WTC11 (cell line): ENCODE data around the gene TMEM196. TPM values are rescaled to one million over a fixed set of nuclear protein-coding genes. Genes with fewer than 3 reads are reported as not detected.

Experiments used
- ATAC-seq: fragments of 200-7000 bp; cut with Tn5 transposase; 2 replicates; pipeline ENCODE4 v1.10.0; 2021; ENCODE audit warnings: mild to moderate bottlenecking, moderate library complexity
- CTCF ChIA-PET: fragments of 300-600 bp; sonication (Branson Sonifier 250); formaldehyde crosslinking; loops from one replicate; lab custom pipeline; 2021; ENCODE audit warnings: antibody characterized with exemption; lab: Charles Lee
- POLR2A ChIA-PET: fragments of 350-600 bp; sonication (Branson Sonifier 250); formaldehyde crosslinking; loops from one replicate; lab custom pipeline; 2021; ENCODE audit warnings: antibody characterized with exemption; lab: Charles Lee
- DNase-seq: peaks from one replicate; pipeline ENCODE4 v3.0.0; 2021; ENCODE audit warnings: low spot score
- H3K27ac Mint-ChIP-seq: 2 replicates; pipeline ENCODE4 v1.8.0; 2021; ENCODE audit warnings: mixed read lengths
- H3K27me3 Mint-ChIP-seq: 2 replicates; pipeline ENCODE4 v1.8.0; 2021; ENCODE audit warnings: low read depth, mild to moderate bottlenecking, moderate library complexity, mixed read lengths
- H3K36me3 Mint-ChIP-seq: 2 replicates; pipeline ENCODE4 v1.8.0; 2021; ENCODE audit warnings: mixed read lengths
- H3K4me1 Mint-ChIP-seq: 2 replicates; pipeline ENCODE4 v1.8.0; 2022; ENCODE audit warnings: mixed read lengths
- H3K4me3 Mint-ChIP-seq: 2 replicates; pipeline ENCODE4 v1.8.0; 2021; ENCODE audit warnings: mild to moderate bottlenecking, moderate library complexity, mixed read lengths
- H3K9me3 Mint-ChIP-seq: 2 replicates; pipeline ENCODE4 v1.8.0; 2021; ENCODE audit warnings: mixed read lengths
- CDX4 ChIP-seq: fragments of 250-450 bp; sonication (Bioruptor Pico); IDR thresholded peaks from 2 replicates; pipeline ENCODE4 v1.9.0; 2021; ENCODE audit warnings: moderate library complexity, mild to moderate bottlenecking, inconsistent platforms, borderline replicate concordance
- CREB1 ChIP-seq: sonication (generic); formaldehyde crosslinking; IDR thresholded peaks from 2 replicates; pipeline ENCODE4 v1.8.0; 2023; ENCODE audit warnings: mild to moderate bottlenecking, missing genetic modification reagents
- E2F1 ChIP-seq: sonication (generic); formaldehyde crosslinking; IDR thresholded peaks from 2 replicates; pipeline ENCODE4 v1.8.0; 2022; ENCODE audit warnings: mild to moderate bottlenecking, missing genetic modification reagents
- ETV6 ChIP-seq: sonication (generic); formaldehyde crosslinking; IDR thresholded peaks from 2 replicates; pipeline ENCODE4 v1.8.1; 2022; ENCODE audit warnings: mild to moderate bottlenecking, missing genetic modification reagents
- FOXP4 ChIP-seq: sonication (generic); formaldehyde crosslinking; IDR thresholded peaks from 2 replicates; pipeline ENCODE4 v1.8.0; 2022; ENCODE audit warnings: mild to moderate bottlenecking, missing genetic modification reagents
- GABPB1 ChIP-seq: sonication (generic); formaldehyde crosslinking; IDR thresholded peaks from 2 replicates; pipeline ENCODE4 v1.8.1; 2023; ENCODE audit warnings: mild to moderate bottlenecking, missing genetic modification reagents
- GRHL2 ChIP-seq: fragments of 250-450 bp; sonication (Bioruptor Pico); IDR thresholded peaks from 2 replicates; pipeline ENCODE4 v1.8.0; 2022; ENCODE audit warnings: mild to moderate bottlenecking, moderate library complexity; ENCODE audit not compliant: insufficient replicate concordance, severe bottlenecking
- MXD4 ChIP-seq: fragments of 250-450 bp; sonication (Bioruptor Pico); IDR thresholded peaks from 2 replicates; pipeline ENCODE4 v1.8.0; 2021; ENCODE audit warnings: mild to moderate bottlenecking, moderate library complexity, borderline replicate concordance
- NFATC4 ChIP-seq: fragments of 250-450 bp; sonication (Bioruptor Pico); IDR thresholded peaks from 2 replicates; pipeline ENCODE4 v1.9.0; 2021; ENCODE audit warnings: mild to moderate bottlenecking
- NFYB ChIP-seq: sonication (generic); formaldehyde crosslinking; conservative IDR thresholded peaks from 2 replicates; pipeline ENCODE4 v1.8.0; 2022; ENCODE audit warnings: low read depth, missing genetic modification reagents
- SOX15 ChIP-seq: fragments of 250-450 bp; sonication (Bioruptor Pico); IDR thresholded peaks from 2 replicates; pipeline ENCODE4 v1.9.0; 2021; ENCODE audit warnings: mild to moderate bottlenecking
- TEAD1 ChIP-seq: sonication (generic); formaldehyde crosslinking; IDR thresholded peaks from 2 replicates; pipeline ENCODE4 v1.8.0; 2022; ENCODE audit warnings: mild to moderate bottlenecking, missing genetic modification reagents
- TEAD4 ChIP-seq: sonication (generic); formaldehyde crosslinking; IDR thresholded peaks from 2 replicates; pipeline ENCODE4 v1.8.0; 2022; ENCODE audit warnings: mild to moderate bottlenecking, missing genetic modification reagents
- ZMAT4 ChIP-seq: fragments of 250-450 bp; sonication (Bioruptor Pico); IDR thresholded peaks from 2 replicates; pipeline ENCODE4 v1.9.0; 2021; ENCODE audit warnings: mild to moderate bottlenecking
- ZNF317 ChIP-seq: sonication (generic); formaldehyde crosslinking; IDR thresholded peaks from 2 replicates; pipeline ENCODE4 v1.8.1; 2023; ENCODE audit warnings: low read depth, mild to moderate bottlenecking, moderate library complexity, missing genetic modification reagents, borderline replicate concordance
- total RNA-seq: library from RNA; stranded (reverse); gene quantifications from 3 replicates; pipeline ENCODE4 v1.2.3, GENCODE V29; 2021
- TF ChIP-seq, protein P1 (sequence below): fragments of 250-450 bp; sonication (Bioruptor Pico); IDR thresholded peaks from 2 replicates; pipeline ENCODE4 v1.9.0; 2021; ENCODE audit warnings: mild to moderate bottlenecking
- TF ChIP-seq, protein P2 (sequence below): sonication (generic); formaldehyde crosslinking; conservative IDR thresholded peaks from 2 replicates; pipeline ENCODE4 v1.8.1; 2022; ENCODE audit warnings: mild to moderate bottlenecking, missing genetic modification reagents
- TF ChIP-seq, protein P3 (sequence below): sonication (generic); formaldehyde crosslinking; conservative IDR thresholded peaks from 2 replicates; pipeline ENCODE4 v1.8.1; 2023; ENCODE audit warnings: mild to moderate bottlenecking, low read depth, missing genetic modification reagents, moderate library complexity
- TF ChIP-seq, protein P4 (sequence below): fragments of 250-450 bp; sonication (Bioruptor Pico); IDR thresholded peaks from 2 replicates; pipeline ENCODE4 v2.1.2; 2022; ENCODE audit warnings: mild to moderate bottlenecking, moderate library complexity
- TF ChIP-seq, protein P5 (sequence below): fragments of 250-450 bp; sonication (Bioruptor Pico); IDR thresholded peaks from 2 replicates; pipeline ENCODE4 v1.9.0; 2021; ENCODE audit warnings: mild to moderate bottlenecking, borderline replicate concordance

TMEM196 gene
- total RNA-seq, 1 experiment from 2014 or later = 0.42 TPM

DNA sequence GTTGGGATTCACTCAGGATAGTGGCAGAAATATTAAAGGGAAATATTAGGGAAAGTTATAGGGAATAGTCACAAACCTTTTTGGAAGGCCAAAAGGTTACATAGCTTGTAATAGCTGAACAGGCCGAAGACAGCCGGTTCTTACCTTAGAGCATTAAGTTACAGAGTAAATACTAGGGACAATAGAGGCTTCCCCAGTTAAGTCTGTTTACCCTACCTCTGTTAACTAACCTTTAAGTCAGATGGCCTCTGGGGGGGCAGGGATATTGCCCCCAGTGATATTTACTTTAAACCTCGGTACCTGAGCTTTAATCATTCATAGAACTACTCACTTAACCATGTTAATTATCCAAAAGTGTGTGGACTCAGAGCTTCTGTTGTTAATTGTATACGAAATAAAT lies 71.9 kb downstream of the TMEM196 start (continued):
- TF ChIP-seq E2F1 (CRISPR knock-in tag) = no peak

GRCh38 chr7:19700936-19701335 lies 72.5 kb downstream of the TMEM196 start:
- H3K9me3 Mint-ChIP-seq = no peaks in the 10 kb centered on the region
- DNase-seq (no peak), ATAC-seq (no peak)
- H3K4me3 Mint-ChIP-seq = no peak overlapping the region
- H3K27me3 Mint-ChIP-seq = no peaks in the 10 kb centered on the region
- peaks cover 19% of the 10 kb centered on the region for H3K36me3 Mint-ChIP-seq
- CTCF ChIA-PET = interaction anchor here (1.2 kb wide), 1 partner anchor 8 kb away, joined by 3 read pairs; no protein-coding TSS in a partner anchor
- H3K27ac Mint-ChIP-seq = no peak overlapping the region
- H3K4me1 Mint-ChIP-seq = peaks cover 8% of the 10 kb centered on the region
- TF ChIP-seq CREB1 (no peak), TEAD4 (CRISPR knock-in tag) (no peak), GRHL2 (CRISPR knock-in tag) (no peak), FOXP4 (CRISPR knock-in tag) (no peak), NFYB (CRISPR knock-in tag) (no peak), ZMAT4 (no peak), MXD4 (CRISPR knock-in tag) (no peak), ETV6 (no peak), ZNF317 (CRISPR knock-in tag) (no peak), TEAD1 (CRISPR knock-in tag) (no peak), NFATC4 (CRISPR knock-in tag) (no peak), SOX15 (CRISPR knock-in tag) (no peak), CDX4 (no peak), GABPB1 (CRISPR knock-in tag) (no peak)
- TF ChIP-seq, protein P1, sequence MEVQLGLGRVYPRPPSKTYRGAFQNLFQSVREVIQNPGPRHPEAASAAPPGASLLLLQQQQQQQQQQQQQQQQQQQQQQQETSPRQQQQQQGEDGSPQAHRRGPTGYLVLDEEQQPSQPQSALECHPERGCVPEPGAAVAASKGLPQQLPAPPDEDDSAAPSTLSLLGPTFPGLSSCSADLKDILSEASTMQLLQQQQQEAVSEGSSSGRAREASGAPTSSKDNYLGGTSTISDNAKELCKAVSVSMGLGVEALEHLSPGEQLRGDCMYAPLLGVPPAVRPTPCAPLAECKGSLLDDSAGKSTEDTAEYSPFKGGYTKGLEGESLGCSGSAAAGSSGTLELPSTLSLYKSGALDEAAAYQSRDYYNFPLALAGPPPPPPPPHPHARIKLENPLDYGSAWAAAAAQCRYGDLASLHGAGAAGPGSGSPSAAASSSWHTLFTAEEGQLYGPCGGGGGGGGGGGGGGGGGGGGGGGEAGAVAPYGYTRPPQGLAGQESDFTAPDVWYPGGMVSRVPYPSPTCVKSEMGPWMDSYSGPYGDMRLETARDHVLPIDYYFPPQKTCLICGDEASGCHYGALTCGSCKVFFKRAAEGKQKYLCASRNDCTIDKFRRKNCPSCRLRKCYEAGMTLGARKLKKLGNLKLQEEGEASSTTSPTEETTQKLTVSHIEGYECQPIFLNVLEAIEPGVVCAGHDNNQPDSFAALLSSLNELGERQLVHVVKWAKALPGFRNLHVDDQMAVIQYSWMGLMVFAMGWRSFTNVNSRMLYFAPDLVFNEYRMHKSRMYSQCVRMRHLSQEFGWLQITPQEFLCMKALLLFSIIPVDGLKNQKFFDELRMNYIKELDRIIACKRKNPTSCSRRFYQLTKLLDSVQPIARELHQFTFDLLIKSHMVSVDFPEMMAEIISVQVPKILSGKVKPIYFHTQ (CRISPR knock-in tag) = no peak
- TF ChIP-seq, protein P2, sequence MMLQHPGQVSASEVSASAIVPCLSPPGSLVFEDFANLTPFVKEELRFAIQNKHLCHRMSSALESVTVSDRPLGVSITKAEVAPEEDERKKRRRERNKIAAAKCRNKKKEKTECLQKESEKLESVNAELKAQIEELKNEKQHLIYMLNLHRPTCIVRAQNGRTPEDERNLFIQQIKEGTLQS (CRISPR knock-in tag) = no peak
- TF ChIP-seq, protein P3, sequence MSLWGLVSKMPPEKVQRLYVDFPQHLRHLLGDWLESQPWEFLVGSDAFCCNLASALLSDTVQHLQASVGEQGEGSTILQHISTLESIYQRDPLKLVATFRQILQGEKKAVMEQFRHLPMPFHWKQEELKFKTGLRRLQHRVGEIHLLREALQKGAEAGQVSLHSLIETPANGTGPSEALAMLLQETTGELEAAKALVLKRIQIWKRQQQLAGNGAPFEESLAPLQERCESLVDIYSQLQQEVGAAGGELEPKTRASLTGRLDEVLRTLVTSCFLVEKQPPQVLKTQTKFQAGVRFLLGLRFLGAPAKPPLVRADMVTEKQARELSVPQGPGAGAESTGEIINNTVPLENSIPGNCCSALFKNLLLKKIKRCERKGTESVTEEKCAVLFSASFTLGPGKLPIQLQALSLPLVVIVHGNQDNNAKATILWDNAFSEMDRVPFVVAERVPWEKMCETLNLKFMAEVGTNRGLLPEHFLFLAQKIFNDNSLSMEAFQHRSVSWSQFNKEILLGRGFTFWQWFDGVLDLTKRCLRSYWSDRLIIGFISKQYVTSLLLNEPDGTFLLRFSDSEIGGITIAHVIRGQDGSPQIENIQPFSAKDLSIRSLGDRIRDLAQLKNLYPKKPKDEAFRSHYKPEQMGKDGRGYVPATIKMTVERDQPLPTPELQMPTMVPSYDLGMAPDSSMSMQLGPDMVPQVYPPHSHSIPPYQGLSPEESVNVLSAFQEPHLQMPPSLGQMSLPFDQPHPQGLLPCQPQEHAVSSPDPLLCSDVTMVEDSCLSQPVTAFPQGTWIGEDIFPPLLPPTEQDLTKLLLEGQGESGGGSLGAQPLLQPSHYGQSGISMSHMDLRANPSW (CRISPR knock-in tag) = no peak
- TF ChIP-seq, protein P4, sequence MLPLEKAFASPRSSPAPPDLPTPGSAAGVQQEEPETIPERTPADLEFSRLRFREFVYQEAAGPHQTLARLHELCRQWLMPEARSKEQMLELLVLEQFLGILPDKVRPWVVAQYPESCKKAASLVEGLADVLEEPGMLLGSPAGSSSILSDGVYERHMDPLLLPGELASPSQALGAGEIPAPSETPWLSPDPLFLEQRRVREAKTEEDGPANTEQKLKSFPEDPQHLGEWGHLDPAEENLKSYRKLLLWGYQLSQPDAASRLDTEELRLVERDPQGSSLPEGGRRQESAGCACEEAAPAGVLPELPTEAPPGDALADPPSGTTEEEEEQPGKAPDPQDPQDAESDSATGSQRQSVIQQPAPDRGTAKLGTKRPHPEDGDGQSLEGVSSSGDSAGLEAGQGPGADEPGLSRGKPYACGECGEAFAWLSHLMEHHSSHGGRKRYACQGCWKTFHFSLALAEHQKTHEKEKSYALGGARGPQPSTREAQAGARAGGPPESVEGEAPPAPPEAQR (CRISPR knock-in tag) = no peak
- TF ChIP-seq, protein P5, sequence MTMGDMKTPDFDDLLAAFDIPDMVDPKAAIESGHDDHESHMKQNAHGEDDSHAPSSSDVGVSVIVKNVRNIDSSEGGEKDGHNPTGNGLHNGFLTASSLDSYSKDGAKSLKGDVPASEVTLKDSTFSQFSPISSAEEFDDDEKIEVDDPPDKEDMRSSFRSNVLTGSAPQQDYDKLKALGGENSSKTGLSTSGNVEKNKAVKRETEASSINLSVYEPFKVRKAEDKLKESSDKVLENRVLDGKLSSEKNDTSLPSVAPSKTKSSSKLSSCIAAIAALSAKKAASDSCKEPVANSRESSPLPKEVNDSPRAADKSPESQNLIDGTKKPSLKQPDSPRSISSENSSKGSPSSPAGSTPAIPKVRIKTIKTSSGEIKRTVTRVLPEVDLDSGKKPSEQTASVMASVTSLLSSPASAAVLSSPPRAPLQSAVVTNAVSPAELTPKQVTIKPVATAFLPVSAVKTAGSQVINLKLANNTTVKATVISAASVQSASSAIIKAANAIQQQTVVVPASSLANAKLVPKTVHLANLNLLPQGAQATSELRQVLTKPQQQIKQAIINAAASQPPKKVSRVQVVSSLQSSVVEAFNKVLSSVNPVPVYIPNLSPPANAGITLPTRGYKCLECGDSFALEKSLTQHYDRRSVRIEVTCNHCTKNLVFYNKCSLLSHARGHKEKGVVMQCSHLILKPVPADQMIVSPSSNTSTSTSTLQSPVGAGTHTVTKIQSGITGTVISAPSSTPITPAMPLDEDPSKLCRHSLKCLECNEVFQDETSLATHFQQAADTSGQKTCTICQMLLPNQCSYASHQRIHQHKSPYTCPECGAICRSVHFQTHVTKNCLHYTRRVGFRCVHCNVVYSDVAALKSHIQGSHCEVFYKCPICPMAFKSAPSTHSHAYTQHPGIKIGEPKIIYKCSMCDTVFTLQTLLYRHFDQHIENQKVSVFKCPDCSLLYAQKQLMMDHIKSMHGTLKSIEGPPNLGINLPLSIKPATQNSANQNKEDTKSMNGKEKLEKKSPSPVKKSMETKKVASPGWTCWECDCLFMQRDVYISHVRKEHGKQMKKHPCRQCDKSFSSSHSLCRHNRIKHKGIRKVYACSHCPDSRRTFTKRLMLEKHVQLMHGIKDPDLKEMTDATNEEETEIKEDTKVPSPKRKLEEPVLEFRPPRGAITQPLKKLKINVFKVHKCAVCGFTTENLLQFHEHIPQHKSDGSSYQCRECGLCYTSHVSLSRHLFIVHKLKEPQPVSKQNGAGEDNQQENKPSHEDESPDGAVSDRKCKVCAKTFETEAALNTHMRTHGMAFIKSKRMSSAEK (CRISPR knock-in tag) = no peak
- POLR2A ChIA-PET = no interaction called here
